ENCODE measurements around the gene WHRN. TPM values are rescaled to one million over a fixed set of nuclear protein-coding genes. Genes with fewer than 3 reads are reported as not detected.

The WHRN gene
- polyA plus RNA-seq, 4 donors = 7.5 to 10.6 (median 9.5) TPM

- DNase-seq (ENCODE audit: low read depth in 4 of 4, low spot score in 3 of 4) = no peak
Observed at GRCh38 chr9:114452219-114453165, 52.8 kb downstream of the WHRN start.

GRCh38 chr9:114451707-114452031 is 53.6 kb downstream of the WHRN start:
- no peak for DNase-seq (ENCODE audit: low read depth in 4 of 4, low spot score in 3 of 4)

GRCh38 chr9:114450833-114451706 is 54.2 kb downstream of the WHRN start:
- no peak for DNase-seq (ENCODE audit: low read depth in 4 of 4, low spot score in 3 of 4)

- no peak for DNase-seq (ENCODE audit: low read depth in 4 of 4, low spot score in 3 of 4)
Observed at GRCh38 chr9:114450181-114450580, 55.1 kb downstream of the WHRN start.

- DNase-seq (ENCODE audit: low read depth in 4 of 4, low spot score in 3 of 4) = no peak
Observed at GRCh38 chr9:114449236-114449635, 56.0 kb downstream of the WHRN start.

- DNase-seq (ENCODE audit: low read depth in 4 of 4, low spot score in 3 of 4) = no peak
Observed at GRCh38 chr9:114448706-114449105, 56.6 kb downstream of the WHRN start.

GRCh38 chr9:114446672-114447450 is 58.4 kb downstream of the WHRN start:
- no peak for DNase-seq (ENCODE audit: low read depth in 4 of 4, low spot score in 3 of 4)

GRCh38 chr9:114446036-114446435 is 59.2 kb downstream of the WHRN start:
- no peak for DNase-seq (ENCODE audit: low read depth in 4 of 4, low spot score in 3 of 4)

GRCh38 chr9:114445616-114446015 is 59.7 kb downstream of the WHRN start:
- DNase-seq (ENCODE audit: low read depth in 4 of 4, low spot score in 3 of 4) = no peak

GRCh38 chr9:114442022-114442421 is 63.3 kb downstream of the WHRN start:
- no peak for DNase-seq (ENCODE audit: low read depth in 4 of 4, low spot score in 3 of 4)

- no peak for DNase-seq (ENCODE audit: low read depth in 4 of 4, low spot score in 3 of 4)
Observed at GRCh38 chr9:114437401-114437893, 67.8 kb downstream of the WHRN start.

- peak in 2 of 4 donors; percentile 15 to 28 for DNase-seq (ENCODE audit: low read depth in 4 of 4, low spot score in 3 of 4)
Observed at GRCh38 chr9:114434878-114435311, 70.4 kb downstream of the WHRN start.

GRCh38 chr9:114433720-114434255 is 71.5 kb downstream of the WHRN start:
- DNase-seq (ENCODE audit: low read depth in 4 of 4, low spot score in 3 of 4) = no peak

GRCh38 chr9:114433086-114433485 is 72.2 kb downstream of the WHRN start:
- no peak for DNase-seq (ENCODE audit: low read depth in 4 of 4, low spot score in 3 of 4)

GRCh38 chr9:114432323-114433067 is 72.8 kb downstream of the WHRN start:
- no peak for DNase-seq (ENCODE audit: low read depth in 4 of 4, low spot score in 3 of 4)

GRCh38 chr9:114431770-114432169 is 73.5 kb downstream of the WHRN start:
- no peak for DNase-seq (ENCODE audit: low read depth in 4 of 4, low spot score in 3 of 4)

GRCh38 chr9:114431003-114431402 is 74.3 kb downstream of the WHRN start:
- no peak for DNase-seq (ENCODE audit: low read depth in 4 of 4, low spot score in 3 of 4)

GRCh38 chr9:114430457-114430856 is 74.8 kb downstream of the WHRN start:
- DNase-seq (ENCODE audit: low read depth in 4 of 4, low spot score in 3 of 4) = no peak

GRCh38 chr9:114429488-114429887 is 75.8 kb downstream of the WHRN start:
- no peak for DNase-seq (ENCODE audit: low read depth in 4 of 4, low spot score in 3 of 4)

- DNase-seq (ENCODE audit: low read depth in 4 of 4, low spot score in 3 of 4) = no peak
Observed at GRCh38 chr9:114428466-114428865, 76.8 kb downstream of the WHRN start.
